Neuronal stem cell (in vitro differentiated cells): ENCODE results near the gene PFN2.

ENCODE experiments used
- DNase-seq: peaks from one replicate; pipeline ENCODE4 v3.0.0-alpha.2; 2013; ENCODE audit warnings: low spot score
- H2AFZ ChIP-seq: one replicate; pipeline ENCODE4 v1.6.1; 2013; ENCODE audit warnings: mild to moderate bottlenecking, low read length, inconsistent platforms
- H2AK5ac ChIP-seq: 2 replicates; pipeline ENCODE4 v1.6.1; 2013; ENCODE audit warnings: low read depth, mild to moderate bottlenecking, inconsistent platforms, low read length, moderate library complexity, mixed read lengths
- H2BK120ac ChIP-seq: 2 replicates; pipeline ENCODE4 v1.6.1; 2013; ENCODE audit warnings: low read depth, mild to moderate bottlenecking, inconsistent platforms, low read length, moderate library complexity, mixed read lengths
- H2BK12ac ChIP-seq: one replicate; pipeline ENCODE4 v1.6.1; 2013; ENCODE audit warnings: low read length, inconsistent platforms
- H2BK15ac ChIP-seq: 2 replicates; pipeline ENCODE4 v1.6.1; 2013; ENCODE audit warnings: mild to moderate bottlenecking, low read length, inconsistent platforms, mixed read lengths
- H2BK5ac ChIP-seq: one replicate; pipeline ENCODE4 v1.6.1; 2013; ENCODE audit warnings: inconsistent platforms, mild to moderate bottlenecking, low read length, moderate library complexity
- H3K14ac ChIP-seq: one replicate; pipeline ENCODE4 v1.6.1; 2013; ENCODE audit warnings: low read length, inconsistent platforms
- H3K18ac ChIP-seq: 2 replicates; pipeline ENCODE4 v1.6.1; 2013; ENCODE audit warnings: low read length, inconsistent platforms
- H3K23ac ChIP-seq: 2 replicates; pipeline ENCODE4 v1.6.1; 2013; ENCODE audit warnings: low read depth, mild to moderate bottlenecking, mixed read lengths, low read length, inconsistent platforms; ENCODE audit not compliant: poor library complexity
- H3K27ac ChIP-seq: replicated peaks from 3 replicates; pipeline ENCODE4 v1.5.1; 2013; ENCODE audit warnings: low read length, inconsistent platforms
- H3K27me3 ChIP-seq, 3 experiments: 2 replicates each; pipeline ENCODE4 v1.6.1; 2013; ENCODE audit warnings: low read length in 3 of 3, mild to moderate bottlenecking in 2 of 3, inconsistent platforms in 1 of 3, low read depth in 1 of 3, mixed read lengths in 1 of 3, moderate library complexity in 1 of 3; ENCODE audit not compliant: control insufficient read depth in 3 of 3, insufficient read depth in 3 of 3
- H3K36me3 ChIP-seq, 2 donors: replicated peaks in 1 of 2; 2 replicates each; pipeline ENCODE4 v1.6.1; 2013; ENCODE audit warnings: low read length in 2 of 2; ENCODE audit not compliant: control insufficient read depth in 2 of 2, insufficient read depth in 2 of 2
- H3K4ac ChIP-seq: 2 replicates; pipeline ENCODE4 v1.6.1; 2013; ENCODE audit warnings: inconsistent platforms, mild to moderate bottlenecking, low read length, moderate library complexity
- H3K4me1 ChIP-seq, 2 donors: 1 replicate in 1 of 2; 2 replicates in 1 of 2; pipeline ENCODE4 v1.6.1; 2013; ENCODE audit warnings: low read length in 2 of 2, low read depth in 1 of 2; ENCODE audit not compliant: control insufficient read depth in 2 of 2, insufficient read depth in 1 of 2
- H3K4me2 ChIP-seq: one replicate; pipeline ENCODE4 v1.6.1; 2013; ENCODE audit warnings: mild to moderate bottlenecking, low read length, inconsistent platforms; ENCODE audit not compliant: insufficient read depth, poor library complexity, severe bottlenecking
- H3K4me3 ChIP-seq, 2 donors: 2 replicates each; pipeline ENCODE4 v1.5.1; 2013; ENCODE audit warnings: low read length in 2 of 2, mild to moderate bottlenecking in 2 of 2, inconsistent platforms in 1 of 2, moderate library complexity in 1 of 2
- H3K79me1 ChIP-seq: one replicate; pipeline ENCODE4 v1.6.1; 2013; ENCODE audit warnings: low read depth, mild to moderate bottlenecking, inconsistent platforms, low read length, moderate library complexity
- H3K9ac ChIP-seq: one replicate; pipeline ENCODE4 v1.6.1; 2013; ENCODE audit warnings: mild to moderate bottlenecking, low read depth, low read length, inconsistent platforms; ENCODE audit not compliant: poor library complexity
- H3K9me3 ChIP-seq, 2 donors: replicated peaks in 1 of 2; 2 replicates each; pipeline versions ENCODE3 to v1.6.1; 2013; ENCODE audit warnings: low read length in 2 of 2, mild to moderate bottlenecking in 2 of 2, inconsistent platforms in 1 of 2, low read depth in 1 of 2, mixed read lengths in 1 of 2, moderate library complexity in 1 of 2; ENCODE audit not compliant: control insufficient read depth in 2 of 2, insufficient read depth in 1 of 2
- H4K8ac ChIP-seq: one replicate; pipeline ENCODE4 v1.6.1; 2013; ENCODE audit warnings: low read depth, mild to moderate bottlenecking, inconsistent platforms, low read length, moderate library complexity
- H4K91ac ChIP-seq: one replicate; pipeline ENCODE4 v1.6.1; 2013; ENCODE audit warnings: low read length, low read depth, mild to moderate bottlenecking, inconsistent platforms; ENCODE audit not compliant: poor library complexity
- WGBS, 2 donors: extraction: QIAGEN DNeasy Blood & Tissue Kit; methylation state at CpG; one replicate each; pipeline ENCODE4 v1.1.7; 2013; ENCODE audit warnings: missing lambda C conversion rate in 2 of 2, mixed read lengths in 1 of 2; ENCODE audit not compliant: insufficient read length in 2 of 2, insufficient replicate concordance in 1 of 2; ENCODE audit errors: extremely low coverage in 2 of 2; 5-methylcytosine and 5-hydroxymethylcytosine counted together

Gene PFN2

GRCh38 chr3:149975919-149976318 is 5.2 kb upstream of the PFN2 start:
- Histone ChIP-seq H3K4ac (no peak overlapping the region), H3K36me3 (no peaks in the 10 kb centered on the region), H3K18ac (no peak overlapping the region), H3K23ac (no peak overlapping the region), H3K9me3 (no peaks in the 10 kb centered on the region), H3K27me3 (no peaks in the 10 kb centered on the region), H2BK120ac (no peak overlapping the region), H4K91ac (no peak overlapping the region), H2AFZ (no peak overlapping the region), H3K9ac (no peak overlapping the region), H3K14ac (no peak overlapping the region), H3K4me2 (no peak overlapping the region), H4K8ac (no peak overlapping the region), H2BK12ac (no peak overlapping the region), H2AK5ac (no peak overlapping the region), H3K4me1 (peaks cover 0 to 2% of the 10 kb centered on the region in 2 donors), H2BK5ac (no peak overlapping the region), H2BK15ac (no peak overlapping the region), H3K27ac (no peak overlapping the region), H3K79me1 (peaks cover 4% of the 10 kb centered on the region), H3K4me3 (no peak overlapping the region)
- DNase-seq, result no peak

GRCh38 chr3:149971403-149972075 is 844 bp upstream of the PFN2 start:
- Histone ChIP-seq H3K4ac (no peak overlapping the region), H3K4me3 (peak overlapping the region; percentile 61 to 90), H3K23ac (peak overlapping the region; percentile 99), H2AFZ (peak overlapping the region; percentile 91), H2BK120ac (peak overlapping the region; percentile 81), H3K4me2 (peak overlapping the region; percentile 60), H3K27me3 (no peaks in the 10 kb centered on the region), H3K9ac (peak overlapping the region; percentile 94), H2BK12ac (no peak overlapping the region), H2BK15ac (peak overlapping the region; percentile 85), H3K36me3 (peaks cover 0 to 17% of the 10 kb centered on the region in 2 donors), H3K18ac (peak overlapping the region; percentile 99), H4K8ac (no peak overlapping the region), H3K79me1 (peaks cover 4% of the 10 kb centered on the region), H3K27ac (peak overlapping the region; percentile 99), H2AK5ac (peak overlapping the region; percentile 88), H3K4me1 (peaks cover 0 to 9% of the 10 kb centered on the region in 2 donors), H2BK5ac (peak overlapping the region; percentile 99), H3K14ac (no peak overlapping the region), H4K91ac (peak overlapping the region; percentile 89), H3K9me3 (no peaks in the 10 kb centered on the region)
- WGBS, 2 donors, result no CpG with 5 or more reads among the region's 42 CpGs
- DNase-seq, result no peak

GRCh38 chr3:149969940-149970715 is 567 bp downstream of the PFN2 start:
- Histone ChIP-seq H2BK5ac (peak overlapping the region; percentile 99), H4K91ac (no peak overlapping the region), H2BK15ac (peak overlapping the region; percentile 97), H2BK120ac (peak overlapping the region; percentile 91), H3K36me3 (peaks cover 10 to 31% of the 10 kb centered on the region in 2 donors), H3K9ac (peak overlapping the region; percentile 100), H2AFZ (peak overlapping the region; percentile 91), H3K4me1 (peaks cover 2 to 16% of the 10 kb centered on the region in 2 donors), H3K23ac (peak overlapping the region; percentile 99), H4K8ac (peak overlapping the region; percentile 82), H3K4ac (peak overlapping the region; percentile 100), H3K18ac (peak overlapping the region; percentile 100), H3K79me1 (peaks cover 7% of the 10 kb centered on the region), H3K4me3 (peak overlapping the region; percentile 61 to 90), H3K27ac (peak overlapping the region; percentile 99), H2AK5ac (peak overlapping the region; percentile 100), H3K14ac (peak overlapping the region; percentile 99), H3K9me3 (no peaks in the 10 kb centered on the region), H3K4me2 (peak overlapping the region; percentile 73), H2BK12ac (no peak overlapping the region), H3K27me3 (no peaks in the 10 kb centered on the region)
- peak; percentile 80 for DNase-seq
- WGBS, 2 donors, result no CpG with 5 or more reads among the region's 73 CpGs
